ENCODE results near the gene ZNF689. TPM values are rescaled to one million over a fixed set of nuclear protein-coding genes. Genes with fewer than 3 reads are reported as not detected.
"Not testable (repeated sequence)": the region's sequence is repeated elsewhere in the genome, so short reads cannot be mapped to it uniquely, and the experiment has no call there.

The ZNF689 gene
- total and polyA plus RNA-seq, 2 donors (not counting 1 experiment from before 2014, with no cell fraction given): 3.5 to 6.1 TPM

- DNase-seq (ENCODE audit: low read depth in 2 of 2): no peak
- Histone ChIP-seq H3K4me2 (ENCODE audit: extremely low read depth, insufficient read depth, low read length) (no peak overlapping the region), H3K4me1 (ENCODE audit: control insufficient read depth, extremely low read depth, insufficient read depth, low read length) (no peaks in the 10 kb centered on the region), H3K79me2 (ENCODE audit: control insufficient read depth, insufficient read depth, low read length) (no peaks in the 10 kb centered on the region), H3K4me3 (replicated peaks in 1 of 4; ENCODE audit: control extremely low read depth in 1 of 4, insufficient read depth in 1 of 4, low read depth in 3 of 4, low read length in 4 of 4) (no peak overlapping the region), H3K9ac (ENCODE audit: insufficient read depth, low read length) (no peak overlapping the region), H3K36me3 (ENCODE audit: control insufficient read depth, insufficient read depth, low read length) (no peaks in the 10 kb centered on the region), H4K20me1 (ENCODE audit: control insufficient read depth, extremely low read depth, insufficient read depth, low read length) (no peaks in the 10 kb centered on the region), H3K9me3 (ENCODE audit: control insufficient read depth, insufficient read depth, low read depth, low read length) (no peaks in the 10 kb centered on the region), H3K27ac (ENCODE audit: insufficient read depth, low read length) (no peak overlapping the region), H3K27me3 (ENCODE audit: control insufficient read depth, insufficient read depth, low read length) (no peaks in the 10 kb centered on the region), H2AFZ (ENCODE audit: low read length) (no peak overlapping the region)
- no peak for TF ChIP-seq CTCF (conservative IDR thresholded peaks at IDR 0.05 in 1 of 2, IDR thresholded peaks at IDR 0.05 in 1 of 2; ENCODE audit: low read depth in 1 of 2, low read length in 2 of 2)
- TF ChIP-seq EZH2 (IDR thresholded peaks at IDR 0.05; ENCODE audit: low read length, missing control alignments): no peak
These were observed 17.3 kb downstream of the ZNF689 start for GRCh38 chr16:30592871-30593270.

GRCh38 chr16:30590869-30591268 is 19.3 kb downstream of the ZNF689 start:
- not testable (repeated sequence) for H3K9ac ChIP-seq (ENCODE audit: insufficient read depth, low read length); H3K36me3 ChIP-seq (ENCODE audit: control insufficient read depth, insufficient read depth, low read length); H4K20me1 ChIP-seq (ENCODE audit: control insufficient read depth, extremely low read depth, insufficient read depth, low read length); H3K4me2 ChIP-seq (ENCODE audit: extremely low read depth, insufficient read depth, low read length); H3K4me3 ChIP-seq (replicated peaks in 1 of 4; ENCODE audit: control extremely low read depth in 1 of 4, insufficient read depth in 1 of 4, low read depth in 3 of 4, low read length in 4 of 4); H3K27me3 ChIP-seq (ENCODE audit: control insufficient read depth, insufficient read depth, low read length); DNase-seq (ENCODE audit: low read depth in 2 of 2); H3K27ac ChIP-seq (ENCODE audit: insufficient read depth, low read length); H2AFZ ChIP-seq (ENCODE audit: low read length); H3K4me1 ChIP-seq (ENCODE audit: control insufficient read depth, extremely low read depth, insufficient read depth, low read length); H3K9me3 ChIP-seq (ENCODE audit: control insufficient read depth, insufficient read depth, low read depth, low read length); H3K79me2 ChIP-seq (ENCODE audit: control insufficient read depth, insufficient read depth, low read length)

GRCh38 chr16:30589582-30589981 is 20.6 kb downstream of the ZNF689 start:
- not testable (repeated sequence) for DNase-seq (ENCODE audit: low read depth in 2 of 2); H3K9me3 ChIP-seq (ENCODE audit: control insufficient read depth, insufficient read depth, low read depth, low read length); H3K27me3 ChIP-seq (ENCODE audit: control insufficient read depth, insufficient read depth, low read length); H3K4me2 ChIP-seq (ENCODE audit: extremely low read depth, insufficient read depth, low read length); H3K36me3 ChIP-seq (ENCODE audit: control insufficient read depth, insufficient read depth, low read length); H3K4me1 ChIP-seq (ENCODE audit: control insufficient read depth, extremely low read depth, insufficient read depth, low read length); H4K20me1 ChIP-seq (ENCODE audit: control insufficient read depth, extremely low read depth, insufficient read depth, low read length); H2AFZ ChIP-seq (ENCODE audit: low read length); H3K9ac ChIP-seq (ENCODE audit: insufficient read depth, low read length); H3K79me2 ChIP-seq (ENCODE audit: control insufficient read depth, insufficient read depth, low read length); H3K27ac ChIP-seq (ENCODE audit: insufficient read depth, low read length); H3K4me3 ChIP-seq (replicated peaks in 1 of 4; ENCODE audit: control extremely low read depth in 1 of 4, insufficient read depth in 1 of 4, low read depth in 3 of 4, low read length in 4 of 4)

- H2AFZ ChIP-seq (ENCODE audit: low read length): no peak overlapping the region
- H3K79me2 ChIP-seq (ENCODE audit: control insufficient read depth, insufficient read depth, low read length): peaks cover 9% of the 10 kb centered on the region
- no peak overlapping the region for H3K27ac ChIP-seq (ENCODE audit: insufficient read depth, low read length)
- no peak overlapping the region for H3K9ac ChIP-seq (ENCODE audit: insufficient read depth, low read length)
- DNase-seq (ENCODE audit: low read depth in 2 of 2): no peak
- H3K9me3 ChIP-seq (ENCODE audit: control insufficient read depth, insufficient read depth, low read depth, low read length): no peaks in the 10 kb centered on the region
- no peak overlapping the region for H3K4me2 ChIP-seq (ENCODE audit: extremely low read depth, insufficient read depth, low read length)
- H3K36me3 ChIP-seq (ENCODE audit: control insufficient read depth, insufficient read depth, low read length): no peaks in the 10 kb centered on the region
- H4K20me1 ChIP-seq (ENCODE audit: control insufficient read depth, extremely low read depth, insufficient read depth, low read length): no peaks in the 10 kb centered on the region
- H3K27me3 ChIP-seq (ENCODE audit: control insufficient read depth, insufficient read depth, low read length): no peaks in the 10 kb centered on the region
- peaks cover 4% of the 10 kb centered on the region for H3K4me1 ChIP-seq (ENCODE audit: control insufficient read depth, extremely low read depth, insufficient read depth, low read length)
- no peak overlapping the region for H3K4me3 ChIP-seq (replicated peaks in 1 of 4; ENCODE audit: control extremely low read depth in 1 of 4, insufficient read depth in 1 of 4, low read depth in 3 of 4, low read length in 4 of 4)
- no peak for TF ChIP-seq CTCF (conservative IDR thresholded peaks at IDR 0.05 in 1 of 2, IDR thresholded peaks at IDR 0.05 in 1 of 2; ENCODE audit: low read depth in 1 of 2, low read length in 2 of 2)
- TF ChIP-seq EZH2 (IDR thresholded peaks at IDR 0.05; ENCODE audit: low read length, missing control alignments): no peak
These were observed 21.5 kb downstream of the ZNF689 start for GRCh38 chr16:30588651-30589050.

Data from fibroblast of lung (primary cell).